HEK293 (cell line): ENCODE data around the gene TMEM273.

Experiments used
- CTCF ChIA-PET: fragments of 350-600 bp; formaldehyde crosslinking; extraction: SDS; loops from one replicate; lab custom pipeline; 2021; ENCODE audit warnings: antibody characterized with exemption; lab: Yijun Ruan, JAX
- POLR2A ChIA-PET: fragments of 300-600 bp; formaldehyde crosslinking; extraction: SDS; loops from one replicate; lab custom pipeline; 2020; ENCODE audit warnings: antibody characterized with exemption, inconsistent platforms; lab: Yijun Ruan, JAX
- H3K27ac ChIP-seq: fragments of 200-500 bp; sonication (Bioruptor generic); 2 replicates; pipeline ENCODE4 v1.5.1; 2014; ENCODE audit warnings: low read depth, low read length, control low read depth, inconsistent platforms; ENCODE audit errors: extremely low read depth
- H3K36me3 ChIP-seq, 2 experiments: fragments of 200-500 bp in 1 of 2; sonication (Bioruptor generic) in 1 of 2; 1 replicate in 1 of 2; 2 replicates in 1 of 2; pipeline ENCODE4 v1.5.1; 2014 to 2017; ENCODE audit warnings: inconsistent platforms in 2 of 2, low read length in 2 of 2; ENCODE audit not compliant: control insufficient read depth in 2 of 2, insufficient read depth in 1 of 2
- H3K4me1 ChIP-seq: fragments of 200-500 bp; sonication (Bioruptor generic); 2 replicates; pipeline ENCODE4 v1.5.1; 2014; ENCODE audit warnings: mild to moderate bottlenecking, low read length, inconsistent platforms; ENCODE audit not compliant: control insufficient read depth, insufficient read depth
- H3K4me3 ChIP-seq: 2 replicates; pipeline ENCODE4 v1.5.1; 2011; ENCODE audit warnings: low read depth, mild to moderate bottlenecking, control low read depth, low read length, moderate library complexity
- H3K9me3 ChIP-seq: fragments of 200-500 bp; sonication (Bioruptor generic); 2 replicates; pipeline ENCODE4 v1.5.1; 2014; ENCODE audit warnings: low read depth, low read length, inconsistent platforms; ENCODE audit not compliant: control insufficient read depth, insufficient read depth
- AEBP2 ChIP-seq: fragments of 450-650 bp; formaldehyde crosslinking; IDR thresholded peaks from 2 replicates; pipeline ENCODE4 v1.5.1; 2016; ENCODE audit warnings: missing biosample characterization, missing genetic modification characterization, borderline replicate concordance
- FEZF1 ChIP-seq: fragments of 450-650 bp; formaldehyde crosslinking; IDR thresholded peaks from 2 replicates; pipeline ENCODE4 v1.5.1; 2016; ENCODE audit warnings: missing biosample characterization, missing genetic modification characterization
- KLF17 ChIP-seq: fragments of 450-650 bp; formaldehyde crosslinking; IDR thresholded peaks from 2 replicates; pipeline ENCODE4 v1.5.1; 2016; ENCODE audit warnings: missing biosample characterization, missing genetic modification characterization
- OVOL3 ChIP-seq: fragments of 450-650 bp; formaldehyde crosslinking; IDR thresholded peaks from 2 replicates; pipeline ENCODE4 v1.5.1; 2016; ENCODE audit warnings: missing biosample characterization, missing genetic modification characterization
- YY2 ChIP-seq: fragments of 450-650 bp; formaldehyde crosslinking; IDR thresholded peaks from 2 replicates; pipeline ENCODE4 v1.5.1; 2016; ENCODE audit warnings: missing biosample characterization, missing genetic modification characterization
- ZBTB21 ChIP-seq: fragments of 450-650 bp; formaldehyde crosslinking; IDR thresholded peaks from 2 replicates; pipeline ENCODE4 v1.5.1; 2017; ENCODE audit warnings: missing biosample characterization, missing genetic modification characterization
- ZBTB8A ChIP-seq: fragments of 450-650 bp; formaldehyde crosslinking; IDR thresholded peaks from 2 replicates; pipeline ENCODE4 v1.5.1; 2016; ENCODE audit warnings: missing biosample characterization, missing genetic modification characterization
- ZNF132 ChIP-seq: fragments of 450-650 bp; formaldehyde crosslinking; IDR thresholded peaks from 2 replicates; pipeline ENCODE4 v1.5.1; 2017; ENCODE audit warnings: missing biosample characterization, missing genetic modification characterization, borderline replicate concordance
- ZNF175 ChIP-seq: fragments of 450-650 bp; formaldehyde crosslinking; IDR thresholded peaks from 2 replicates; pipeline ENCODE4 v1.5.1; 2016; ENCODE audit warnings: missing biosample characterization, missing genetic modification characterization
- ZNF18 ChIP-seq: fragments of 450-650 bp; formaldehyde crosslinking; IDR thresholded peaks from 2 replicates; pipeline ENCODE4 v1.5.1; 2016; ENCODE audit warnings: missing biosample characterization, missing genetic modification characterization
- ZNF266 ChIP-seq: fragments of 450-650 bp; formaldehyde crosslinking; IDR thresholded peaks from 2 replicates; pipeline ENCODE4 v1.5.1; 2016; ENCODE audit warnings: missing biosample characterization, missing genetic modification characterization, low read depth
- ZNF350 ChIP-seq: fragments of 450-650 bp; formaldehyde crosslinking; IDR thresholded peaks from 2 replicates; pipeline ENCODE4 v1.5.0; 2017; ENCODE audit warnings: missing biosample characterization, mild to moderate bottlenecking, missing genetic modification characterization
- ZNF510 ChIP-seq: fragments of 450-650 bp; formaldehyde crosslinking; IDR thresholded peaks from 2 replicates; pipeline ENCODE4 v1.5.1; 2018; ENCODE audit warnings: mild to moderate bottlenecking, missing genetic modification characterization, missing biosample characterization; ENCODE audit not compliant: insufficient replicate concordance
- ZNF530 ChIP-seq: fragments of 450-650 bp; formaldehyde crosslinking; IDR thresholded peaks from 2 replicates; pipeline ENCODE4 v1.5.1; 2016; ENCODE audit warnings: low read depth, missing biosample characterization, missing genetic modification characterization
- ZNF571 ChIP-seq: fragments of 450-650 bp; formaldehyde crosslinking; IDR thresholded peaks from 2 replicates; pipeline ENCODE4 v1.5.0; 2017; ENCODE audit warnings: missing biosample characterization, missing genetic modification characterization
- ZNF610 ChIP-seq: fragments of 450-650 bp; formaldehyde crosslinking; IDR thresholded peaks from 2 replicates; pipeline ENCODE4 v1.5.1; 2016; ENCODE audit warnings: missing biosample characterization, missing genetic modification characterization, borderline replicate concordance
- ZNF626 ChIP-seq: fragments of 450-650 bp; sonication (Bioruptor Pico); formaldehyde crosslinking; IDR thresholded peaks from 2 replicates; pipeline ENCODE4 v1.5.1; 2018; ENCODE audit warnings: missing biosample characterization, missing genetic modification characterization, inconsistent platforms
- ZNF654 ChIP-seq: fragments of 450-650 bp; formaldehyde crosslinking; IDR thresholded peaks from 2 replicates; pipeline ENCODE4 v1.5.1; 2016; ENCODE audit warnings: low read depth, missing biosample characterization, missing genetic modification characterization
- ZNF658 ChIP-seq: fragments of 450-650 bp; formaldehyde crosslinking; IDR thresholded peaks from 2 replicates; pipeline ENCODE4; 2016; ENCODE audit warnings: missing biosample characterization, missing genetic modification characterization
- ZNF660 ChIP-seq: fragments of 450-650 bp; IDR thresholded peaks from 2 replicates; pipeline ENCODE4 v1.5.1; 2018; ENCODE audit warnings: missing biosample characterization, mild to moderate bottlenecking, missing genetic modification characterization
- ZNF677 ChIP-seq: fragments of 450-650 bp; IDR thresholded peaks from 2 replicates; pipeline ENCODE4 v1.5.0; 2018; ENCODE audit warnings: missing biosample characterization, mild to moderate bottlenecking, missing genetic modification characterization, moderate library complexity
- TF ChIP-seq, protein P1 (sequence below): fragments of 450-650 bp; formaldehyde crosslinking; IDR thresholded peaks from 2 replicates; pipeline ENCODE4 v1.5.1; 2016; ENCODE audit warnings: missing biosample characterization, missing genetic modification characterization
- TF ChIP-seq, protein P2 (sequence below): fragments of 450-650 bp; formaldehyde crosslinking; IDR thresholded peaks from 2 replicates; pipeline ENCODE4 v1.5.1; 2016; ENCODE audit warnings: missing biosample characterization, missing genetic modification characterization
- TF ChIP-seq, protein P3 (sequence below): fragments of 450-650 bp; formaldehyde crosslinking; IDR thresholded peaks from 2 replicates; pipeline ENCODE4 v1.5.1; 2016; ENCODE audit warnings: missing biosample characterization, missing genetic modification characterization

Gene TMEM273

GRCh38 chr10:49152037-49152436 is 36.2 kb downstream of the TMEM273 start:
- Histone ChIP-seq H3K27ac (no peak overlapping the region), H3K4me3 (no peak overlapping the region), H3K9me3 (no peaks in the 10 kb centered on the region), H3K36me3 (no peaks in the 10 kb centered on the region), H3K4me1 (no peaks in the 10 kb centered on the region)
- CTCF ChIA-PET: no interaction called here
- POLR2A ChIA-PET: no interaction called here
- TF ChIP-seq ZNF677 (tag by site-specific recombination) (no peak), ZNF610 (tag by site-specific recombination) (no peak), ZNF18 (tag by site-specific recombination) (no peak), ZNF175 (tag by site-specific recombination) (no peak), ZBTB8A (tag by site-specific recombination) (no peak), ZNF510 (no peak)
- TF ChIP-seq, protein P1, sequence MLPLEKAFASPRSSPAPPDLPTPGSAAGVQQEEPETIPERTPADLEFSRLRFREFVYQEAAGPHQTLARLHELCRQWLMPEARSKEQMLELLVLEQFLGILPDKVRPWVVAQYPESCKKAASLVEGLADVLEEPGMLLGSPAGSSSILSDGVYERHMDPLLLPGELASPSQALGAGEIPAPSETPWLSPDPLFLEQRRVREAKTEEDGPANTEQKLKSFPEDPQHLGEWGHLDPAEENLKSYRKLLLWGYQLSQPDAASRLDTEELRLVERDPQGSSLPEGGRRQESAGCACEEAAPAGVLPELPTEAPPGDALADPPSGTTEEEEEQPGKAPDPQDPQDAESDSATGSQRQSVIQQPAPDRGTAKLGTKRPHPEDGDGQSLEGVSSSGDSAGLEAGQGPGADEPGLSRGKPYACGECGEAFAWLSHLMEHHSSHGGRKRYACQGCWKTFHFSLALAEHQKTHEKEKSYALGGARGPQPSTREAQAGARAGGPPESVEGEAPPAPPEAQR (tag by site-specific recombination): no peak

DNA sequence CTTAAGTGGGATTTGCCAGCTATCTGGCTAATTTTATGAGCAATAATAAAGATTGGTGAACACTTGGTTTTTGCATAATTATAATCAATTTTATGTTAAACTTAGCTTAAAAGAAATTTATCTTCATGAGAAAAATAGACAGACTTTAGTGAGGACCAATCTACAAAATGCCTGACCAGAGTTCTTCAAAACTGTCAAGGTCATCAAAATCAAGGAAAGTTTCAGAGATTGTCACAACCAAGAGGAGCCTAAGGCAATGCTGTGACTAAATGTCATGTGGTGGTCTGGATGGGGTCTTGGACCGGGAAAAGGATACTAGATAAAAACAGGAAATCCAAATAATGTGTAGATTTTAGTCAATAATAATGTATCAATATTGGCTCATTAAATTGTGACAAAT is 36.7 kb downstream of the TMEM273 start:
- H3K4me1 ChIP-seq: no peaks in the 10 kb centered on the region
- no peaks in the 10 kb centered on the region for H3K36me3 ChIP-seq
- ChIA-PET POLR2A (no interaction called here), CTCF (no interaction called here)
- no peak overlapping the region for H3K27ac ChIP-seq
- no peaks in the 10 kb centered on the region for H3K9me3 ChIP-seq
- H3K4me3 ChIP-seq: no peak overlapping the region
- TF ChIP-seq ZNF571 (tag by site-specific recombination): no peak
- no peak for TF ChIP-seq AEBP2 (tag by site-specific recombination)
- TF ChIP-seq OVOL3 (tag by site-specific recombination): no peak
- TF ChIP-seq ZNF654: no peak
- no peak for TF ChIP-seq KLF17 (tag by site-specific recombination)
- TF ChIP-seq, protein P2, sequence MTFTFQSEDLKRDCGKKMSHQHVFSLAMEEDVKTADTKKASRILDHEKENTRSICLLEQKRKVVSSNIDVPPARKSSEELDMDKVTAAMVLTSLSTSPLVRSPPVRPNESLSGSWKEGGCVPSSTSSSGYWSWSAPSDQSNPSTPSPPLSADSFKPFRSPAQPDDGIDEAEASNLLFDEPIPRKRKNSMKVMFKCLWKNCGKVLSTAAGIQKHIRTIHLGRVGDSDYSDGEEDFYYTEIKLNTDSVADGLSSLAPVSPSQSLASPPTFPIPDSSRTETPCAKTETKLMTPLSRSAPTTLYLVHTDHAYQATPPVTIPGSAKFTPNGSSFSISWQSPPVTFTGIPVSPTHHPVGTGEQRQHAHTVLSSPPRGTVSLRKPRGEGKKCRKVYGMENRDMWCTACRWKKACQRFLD: no peak
- no peak for TF ChIP-seq YY2 (tag by site-specific recombination)
- no peak for TF ChIP-seq ZNF660
- no peak for TF ChIP-seq ZNF266 (tag by site-specific recombination)
- TF ChIP-seq ZNF658 (tag by site-specific recombination): no peak
- TF ChIP-seq ZNF626 (tag by site-specific recombination): no peak
- TF ChIP-seq, protein P3, sequence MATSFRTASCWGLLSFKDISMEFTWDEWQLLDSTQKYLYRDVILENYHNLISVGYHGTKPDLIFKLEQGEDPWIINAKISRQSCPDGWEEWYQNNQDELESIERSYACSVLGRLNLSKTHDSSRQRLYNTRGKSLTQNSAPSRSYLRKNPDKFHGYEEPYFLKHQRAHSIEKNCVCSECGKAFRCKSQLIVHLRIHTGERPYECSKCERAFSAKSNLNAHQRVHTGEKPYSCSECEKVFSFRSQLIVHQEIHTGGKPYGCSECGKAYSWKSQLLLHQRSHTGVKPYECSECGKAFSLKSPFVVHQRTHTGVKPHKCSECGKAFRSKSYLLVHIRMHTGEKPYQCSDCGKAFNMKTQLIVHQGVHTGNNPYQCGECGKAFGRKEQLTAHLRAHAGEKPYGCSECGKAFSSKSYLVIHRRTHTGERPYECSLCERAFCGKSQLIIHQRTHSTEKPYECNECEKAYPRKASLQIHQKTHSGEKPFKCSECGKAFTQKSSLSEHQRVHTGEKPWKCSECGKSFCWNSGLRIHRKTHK (tag by site-specific recombination): no peak
- no peak for TF ChIP-seq ZNF132
- TF ChIP-seq ZNF530 (tag by site-specific recombination): no peak
- no peak for TF ChIP-seq ZNF175 (tag by site-specific recombination)
- TF ChIP-seq ZNF350 (tag by site-specific recombination): no peak
- TF ChIP-seq ZBTB21 (tag by site-specific recombination): no peak
- TF ChIP-seq FEZF1 (tag by site-specific recombination): no peak
